GM23338 (cell line): ENCODE measurements around the gene U2AF1L4. TPM values are rescaled to one million over a fixed set of nuclear protein-coding genes. Genes with fewer than 3 reads are reported as not detected.
A peak's percentile ranks its signal among the peaks of the same experiment; 100 is the strongest.

ENCODE experiments used
- ATAC-seq: fragments of 200-7000 bp; cut with Tn5 transposase; 3 replicates; pipeline ENCODE4 v1.9.1; 2020
- DNase-seq: peaks from one replicate; pipeline ENCODE4 v3.0.0-alpha.2; 2015; ENCODE audit warnings: low spot score
- H2AFZ ChIP-seq: fragments of 200-600 bp; sonication (generic); 2 replicates; pipeline ENCODE4 v1.8.0; 2016; ENCODE audit warnings: antibody characterized with exemption, mild to moderate bottlenecking, moderate library complexity
- H3F3A ChIP-seq: fragments of 200-600 bp; sonication (generic); replicated peaks from 2 replicates; pipeline ENCODE4 v1.8.0; 2017; ENCODE audit warnings: antibody characterized with exemption, mixed run types, low read depth
- H3K27ac ChIP-seq: fragments of 200-600 bp; sonication (generic); 2 replicates; pipeline ENCODE4 v1.6.1; 2016; ENCODE audit warnings: low read depth
- H3K27me3 ChIP-seq: fragments of 200-600 bp; sonication (generic); 2 replicates; pipeline ENCODE4 v1.8.0; 2016; ENCODE audit warnings: mild to moderate bottlenecking, mixed run types, moderate library complexity; ENCODE audit not compliant: insufficient read depth
- H3K36me3 ChIP-seq: fragments of 200-600 bp; sonication (generic); 2 replicates; pipeline ENCODE4 v1.8.0; 2016; ENCODE audit warnings: mild to moderate bottlenecking; ENCODE audit not compliant: insufficient read depth
- H3K4me1 ChIP-seq: fragments of 200-600 bp; sonication (generic); 2 replicates; pipeline ENCODE4 v1.8.0; 2016; ENCODE audit warnings: mild to moderate bottlenecking, moderate library complexity; ENCODE audit not compliant: insufficient read depth
- H3K4me2 ChIP-seq: fragments of 200-600 bp; sonication (generic); 2 replicates; pipeline ENCODE4 v1.7.1; 2017; ENCODE audit warnings: mixed run types
- H3K4me3 ChIP-seq: fragments of 200-600 bp; sonication (generic); 2 replicates; pipeline ENCODE4 v1.6.1; 2016; ENCODE audit warnings: mixed run types
- H3K79me2 ChIP-seq: fragments of 200-600 bp; sonication (generic); replicated peaks from 2 replicates; pipeline ENCODE4 v1.8.0; 2017; ENCODE audit warnings: mild to moderate bottlenecking; ENCODE audit not compliant: insufficient read depth
- H3K9me2 ChIP-seq: fragments of 200-600 bp; sonication (generic); 2 replicates; pipeline ENCODE4 v1.8.0; 2017; ENCODE audit not compliant: insufficient read depth
- H4K20me1 ChIP-seq: fragments of 200-600 bp; sonication (generic); replicated peaks from 2 replicates; pipeline ENCODE4 v1.8.0; 2017; ENCODE audit warnings: mild to moderate bottlenecking; ENCODE audit not compliant: insufficient read depth
- H3K27ac Mint-ChIP-seq: 2 replicates; pipeline ENCODE4 v1.8.0; 2020; ENCODE audit warnings: inconsistent platforms, mild to moderate bottlenecking, moderate library complexity, mixed read lengths
- H3K27me3 Mint-ChIP-seq: 3 replicates; pipeline ENCODE4 v1.8.0; 2022; ENCODE audit warnings: low read depth, mild to moderate bottlenecking, moderate library complexity, mixed read lengths, inconsistent platforms; ENCODE audit not compliant: insufficient read depth, poor library complexity
- H3K36me3 Mint-ChIP-seq: 3 replicates; pipeline ENCODE4 v1.8.0; 2021; ENCODE audit warnings: low read depth, mild to moderate bottlenecking, inconsistent platforms, moderate library complexity, mixed read lengths
- H3K4me1 Mint-ChIP-seq: 3 replicates; pipeline ENCODE4 v1.8.0; 2020; ENCODE audit warnings: mild to moderate bottlenecking, inconsistent platforms, mixed read lengths
- H3K4me3 Mint-ChIP-seq: 3 replicates; pipeline ENCODE4 v1.8.0; 2021; ENCODE audit warnings: moderate library complexity, mild to moderate bottlenecking, inconsistent platforms, mixed read lengths
- H3K9me3 Mint-ChIP-seq: 3 replicates; pipeline ENCODE4 v1.8.0; 2020; ENCODE audit warnings: moderate library complexity, mild to moderate bottlenecking, inconsistent platforms, mixed read lengths
- CREB1 ChIP-seq: fragments of 250-450 bp; sonication (Bioruptor Pico); IDR thresholded peaks from 2 replicates; pipeline ENCODE4 v1.5.0; 2020; ENCODE audit warnings: low read depth, mild to moderate bottlenecking, moderate library complexity
- CTCF ChIP-seq, 2 experiments: fragments of 200-600 bp in 1 of 2; sonication (generic) in 1 of 2; conservative IDR thresholded peaks; 2 replicates each; pipeline versions ENCODE4 v1.5.1 to v1.6.1; 2016 to 2017; ENCODE audit warnings: antibody characterized with exemption in 2 of 2, low read depth in 2 of 2, mild to moderate bottlenecking in 2 of 2, moderate library complexity in 1 of 2
- JUNB ChIP-seq: IDR thresholded peaks from one replicate; pipeline ENCODE4 v1.6.1; 2016; ENCODE audit warnings: antibody characterized with exemption; ENCODE audit not compliant: unreplicated experiment
- POLR2AphosphoS5 ChIP-seq: IDR thresholded peaks from 2 replicates; pipeline ENCODE4 v1.6.1; 2016; ENCODE audit warnings: antibody characterized with exemption, low read depth
- STAT1 ChIP-seq: IDR thresholded peaks from one replicate; pipeline ENCODE4 v1.6.1; 2016; ENCODE audit warnings: antibody characterized with exemption; ENCODE audit not compliant: unreplicated experiment
- ZNF114 ChIP-seq: fragments of 250-450 bp; sonication (Bioruptor Pico); IDR thresholded peaks from 2 replicates; pipeline ENCODE4 v1.5.0; 2020; ENCODE audit warnings: mild to moderate bottlenecking, moderate library complexity
- ZNF331 ChIP-seq: fragments of 250-450 bp; sonication (Bioruptor Pico); IDR thresholded peaks from 2 replicates; pipeline ENCODE4 v1.5.0; 2020; ENCODE audit warnings: low read depth, mild to moderate bottlenecking, moderate library complexity
- polyA plus RNA-seq: library from polyadenylated mRNA; unstranded; fragments of >200 nt; fragmentation: Nextera tagmentation; extraction: Ambion mirVana; gene quantifications from 2 replicates; pipeline ENCODE4 v1.2.1, GENCODE V29; 2016
- total RNA-seq: library from RNA; depleted of rRNA; stranded (reverse); fragments of >200 nt; shearing (Covaris generic); gene quantifications from 2 replicates; pipeline ENCODE4 v1.2.3, GENCODE V29; 2014
- TF ChIP-seq, protein P1 (sequence below): IDR thresholded peaks from one replicate; pipeline ENCODE4 v1.6.1; 2018; ENCODE audit warnings: antibody characterized with exemption; ENCODE audit not compliant: unreplicated experiment
- TF ChIP-seq, protein P2 (sequence below): IDR thresholded peaks from 2 replicates; pipeline ENCODE4 v1.6.1; 2016; ENCODE audit warnings: antibody characterized with exemption

Gene U2AF1L4
- total and polyA plus RNA-seq, 2 experiments from 2014 or later, result 13.1 to 23.7 TPM

DNA sequence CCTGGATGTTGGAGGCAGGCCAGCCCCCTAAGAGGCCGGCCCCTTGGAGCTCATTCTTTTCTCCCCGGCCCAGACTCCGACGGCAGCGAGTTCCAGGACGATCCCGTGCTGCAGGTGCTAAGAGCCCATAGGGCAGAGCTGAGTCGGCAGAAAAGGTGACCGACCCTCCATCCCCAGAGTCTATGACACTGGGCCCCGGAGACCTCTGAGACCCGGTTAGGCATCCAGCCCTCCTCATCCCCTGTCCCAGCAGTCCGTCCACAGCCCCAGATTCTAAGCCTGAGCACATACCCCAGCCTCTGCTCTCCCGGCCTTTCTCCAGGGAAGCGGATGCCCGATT lies 22.8 kb upstream of the U2AF1L4 start (continued):
- TF ChIP-seq, protein P1, sequence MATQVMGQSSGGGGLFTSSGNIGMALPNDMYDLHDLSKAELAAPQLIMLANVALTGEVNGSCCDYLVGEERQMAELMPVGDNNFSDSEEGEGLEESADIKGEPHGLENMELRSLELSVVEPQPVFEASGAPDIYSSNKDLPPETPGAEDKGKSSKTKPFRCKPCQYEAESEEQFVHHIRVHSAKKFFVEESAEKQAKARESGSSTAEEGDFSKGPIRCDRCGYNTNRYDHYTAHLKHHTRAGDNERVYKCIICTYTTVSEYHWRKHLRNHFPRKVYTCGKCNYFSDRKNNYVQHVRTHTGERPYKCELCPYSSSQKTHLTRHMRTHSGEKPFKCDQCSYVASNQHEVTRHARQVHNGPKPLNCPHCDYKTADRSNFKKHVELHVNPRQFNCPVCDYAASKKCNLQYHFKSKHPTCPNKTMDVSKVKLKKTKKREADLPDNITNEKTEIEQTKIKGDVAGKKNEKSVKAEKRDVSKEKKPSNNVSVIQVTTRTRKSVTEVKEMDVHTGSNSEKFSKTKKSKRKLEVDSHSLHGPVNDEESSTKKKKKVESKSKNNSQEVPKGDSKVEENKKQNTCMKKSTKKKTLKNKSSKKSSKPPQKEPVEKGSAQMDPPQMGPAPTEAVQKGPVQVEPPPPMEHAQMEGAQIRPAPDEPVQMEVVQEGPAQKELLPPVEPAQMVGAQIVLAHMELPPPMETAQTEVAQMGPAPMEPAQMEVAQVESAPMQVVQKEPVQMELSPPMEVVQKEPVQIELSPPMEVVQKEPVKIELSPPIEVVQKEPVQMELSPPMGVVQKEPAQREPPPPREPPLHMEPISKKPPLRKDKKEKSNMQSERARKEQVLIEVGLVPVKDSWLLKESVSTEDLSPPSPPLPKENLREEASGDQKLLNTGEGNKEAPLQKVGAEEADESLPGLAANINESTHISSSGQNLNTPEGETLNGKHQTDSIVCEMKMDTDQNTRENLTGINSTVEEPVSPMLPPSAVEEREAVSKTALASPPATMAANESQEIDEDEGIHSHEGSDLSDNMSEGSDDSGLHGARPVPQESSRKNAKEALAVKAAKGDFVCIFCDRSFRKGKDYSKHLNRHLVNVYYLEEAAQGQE, result no peak
- TF ChIP-seq ZNF114 (CRISPR knock-in tag) (no peak), ZNF331 (CRISPR knock-in tag) (no peak), JUNB (no peak)

- Histone ChIP-seq H4K20me1 (no peaks in the 10 kb centered on the region; the same call in none of the 2 replicates), H3K4me2 (peak overlapping the region; percentile 73)
- no peak overlapping the region for H3K27ac Mint-ChIP-seq
Measured at GRCh38 chr19:35767288-35768081, 22.3 kb upstream of the U2AF1L4 start.

DNA sequence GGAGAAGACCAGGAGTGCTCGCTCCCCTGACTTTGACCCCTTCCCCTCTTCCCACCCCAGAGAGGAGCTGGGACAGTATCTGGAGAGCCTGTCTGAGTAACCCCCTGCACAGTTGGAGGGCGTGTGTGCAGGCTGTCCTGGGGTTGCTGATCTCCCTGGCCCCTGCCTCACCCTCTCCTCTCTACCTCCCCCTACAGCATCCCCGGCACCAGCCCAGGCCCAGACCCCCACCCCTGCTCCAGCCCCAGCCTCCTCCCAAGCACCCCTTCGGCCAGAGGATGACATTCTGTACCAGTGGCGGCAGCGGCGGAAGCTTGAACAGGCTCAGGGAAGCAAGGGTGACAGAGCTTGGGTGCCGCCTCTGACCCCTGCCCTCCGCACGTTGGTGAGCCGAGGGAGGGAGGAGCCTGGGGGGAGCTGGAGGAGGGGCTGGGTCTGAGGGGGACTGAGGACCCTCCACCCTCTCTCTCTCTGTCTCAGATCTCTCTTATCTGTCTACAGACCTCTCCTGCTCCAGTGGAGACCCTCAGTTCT lies 21.4 kb upstream of the U2AF1L4 start:
- Histone ChIP-seq H3K4me1 (peaks cover 8% of the 10 kb centered on the region; the same call in 1 of the 2 replicates), H2AFZ (no peak overlapping the region), H3K4me2 (no peak overlapping the region), H3K27me3 (no peaks in the 10 kb centered on the region), H3K36me3 (no peaks in the 10 kb centered on the region), H4K20me1 (no peaks in the 10 kb centered on the region; the same call in none of the 2 replicates), H3K27ac (no peak overlapping the region), H3K9me2 (no peaks in the 10 kb centered on the region), H3K79me2 (no peaks in the 10 kb centered on the region), H3F3A (0 out of 2 replicates have a peak, but pooled peaks cover 4% of the 10 kb centered on the region), H3K4me3 (no peak overlapping the region)
- peaks cover 25% of the 10 kb centered on the region for H3K36me3 Mint-ChIP-seq
- TF ChIP-seq STAT1, result no peak
- TF ChIP-seq ZNF114 (CRISPR knock-in tag), result no peak
- TF ChIP-seq CTCF (conservative IDR thresholded peaks at IDR 0.05; ENCODE audit: low read depth in 2 of 2), result no peak
- no peak for TF ChIP-seq CREB1 (CRISPR knock-in tag)
- TF ChIP-seq, protein P2, sequence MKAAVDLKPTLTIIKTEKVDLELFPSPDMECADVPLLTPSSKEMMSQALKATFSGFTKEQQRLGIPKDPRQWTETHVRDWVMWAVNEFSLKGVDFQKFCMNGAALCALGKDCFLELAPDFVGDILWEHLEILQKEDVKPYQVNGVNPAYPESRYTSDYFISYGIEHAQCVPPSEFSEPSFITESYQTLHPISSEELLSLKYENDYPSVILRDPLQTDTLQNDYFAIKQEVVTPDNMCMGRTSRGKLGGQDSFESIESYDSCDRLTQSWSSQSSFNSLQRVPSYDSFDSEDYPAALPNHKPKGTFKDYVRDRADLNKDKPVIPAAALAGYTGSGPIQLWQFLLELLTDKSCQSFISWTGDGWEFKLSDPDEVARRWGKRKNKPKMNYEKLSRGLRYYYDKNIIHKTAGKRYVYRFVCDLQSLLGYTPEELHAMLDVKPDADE, result no peak
- H3K9me3 Mint-ChIP-seq, result no peaks in the 10 kb centered on the region
- ATAC-seq (no peak), DNase-seq (no peak)
- H3K27me3 Mint-ChIP-seq, result peaks cover 6% of the 10 kb centered on the region
- no peak overlapping the region; the same call in 2 of the 3 replicates for H3K4me3 Mint-ChIP-seq
- peaks cover 10% of the 10 kb centered on the region for H3K4me1 Mint-ChIP-seq
- H3K27ac Mint-ChIP-seq, result no peak overlapping the region

More at GRCh38 chr19:35767288-35768081, 22.3 kb upstream of the U2AF1L4 start:
- no peaks in the 10 kb centered on the region for H3K79me2 ChIP-seq
- H3K36me3 ChIP-seq, result no peaks in the 10 kb centered on the region
- H3K27me3 ChIP-seq, result no peaks in the 10 kb centered on the region; the same call in 1 of the 2 replicates
- Mint-ChIP-seq H3K4me1 (peaks cover 10% of the 10 kb centered on the region), H3K9me3 (no peaks in the 10 kb centered on the region), H3K27me3 (peaks cover 4% of the 10 kb centered on the region), H3K4me3 (peak overlapping the region; percentile 57; the same call in 2 of the 3 replicates), H3K36me3 (peaks cover 19% of the 10 kb centered on the region)
- 0 out of 2 replicates have a peak, but pooled peaks cover 4% of the 10 kb centered on the region for H3F3A ChIP-seq
- peak; percentile 95 for ATAC-seq
- no peak overlapping the region for H3K27ac ChIP-seq
- H3K4me1 ChIP-seq, result peaks cover 8% of the 10 kb centered on the region; the same call in 1 of the 2 replicates
- TF ChIP-seq, protein P2, result no peak
- TF ChIP-seq POLR2AphosphoS5, result peak; percentile 40
- peak; percentile 94 for DNase-seq
- H2AFZ ChIP-seq, result no peak overlapping the region
- H3K9me2 ChIP-seq, result no peaks in the 10 kb centered on the region
- peak overlapping the region; percentile 41; the same call in 1 of the 2 replicates for H3K4me3 ChIP-seq
